ENCODE data around the gene ZNF532. TPM values are rescaled to one million over a fixed set of nuclear protein-coding genes. Genes with fewer than 3 reads are reported as not detected.

Gene ZNF532
- total RNA-seq, 1 experiment from 2014 or later = 258 TPM

GRCh38 chr18:58951986-58952702, 87.5 kb downstream of the ZNF532 start:
- Histone ChIP-seq H3K79me1 (ENCODE audit: insufficient read depth, low read depth, low read length, poor library complexity, severe bottlenecking) (peaks cover 12% of the 10 kb centered on the region), H3K4me2 (ENCODE audit: insufficient read depth, insufficient read length, low read length) (no peak overlapping the region), H2AK5ac (ENCODE audit: insufficient read length, low read length) (no peak overlapping the region), H3K14ac (ENCODE audit: insufficient read depth, low read length) (no peak overlapping the region), H3T11ph (ENCODE audit: low read length) (no peak overlapping the region), H3K27ac (ENCODE audit: insufficient read length, low read depth, low read length) (peak overlapping the region; percentile 45), H4K8ac (replicated peaks; ENCODE audit: insufficient read length, low read depth, low read length) (no peak overlapping the region), H3K9me3 (ENCODE audit: control insufficient read depth, low read depth, low read length) (no peaks in the 10 kb centered on the region), H3K23me2 (ENCODE audit: insufficient read length, low read depth, low read length, poor library complexity, severe bottlenecking) (no peaks in the 10 kb centered on the region), H2BK12ac (ENCODE audit: insufficient read length, low read depth, low read length) (no peak overlapping the region), H3K23ac (ENCODE audit: insufficient read length, low read depth, low read length) (no peak overlapping the region), H4K5ac (ENCODE audit: insufficient read length, low read depth, low read length) (no peak overlapping the region), H3K4me1 (ENCODE audit: insufficient read depth, low read length) (no peaks in the 10 kb centered on the region), H3K4ac (ENCODE audit: low read depth, low read length) (no peak overlapping the region), H4K91ac (ENCODE audit: insufficient read length, low read depth, low read length) (no peak overlapping the region), H3K27me3 (ENCODE audit: insufficient read depth, low read length) (no peaks in the 10 kb centered on the region), H3K79me2 (ENCODE audit: insufficient read depth, low read length) (no peaks in the 10 kb centered on the region), H2BK20ac (ENCODE audit: low read depth, low read length, poor library complexity, severe bottlenecking) (no peak overlapping the region), H2AFZ (ENCODE audit: low read length) (no peak overlapping the region), H3K9ac (ENCODE audit: extremely low read depth, insufficient read length, low read length) (no peak overlapping the region), H3K18ac (ENCODE audit: insufficient read length, low read depth, low read length) (no peak overlapping the region), H2BK120ac (ENCODE audit: low read depth, low read length, poor library complexity, severe bottlenecking) (no peak overlapping the region), H2BK5ac (ENCODE audit: insufficient read length, low read length) (no peak overlapping the region), H4K20me1 (ENCODE audit: control insufficient read depth, insufficient read depth, insufficient read length) (no peaks in the 10 kb centered on the region), H2BK15ac (ENCODE audit: low read depth, low read length) (no peak overlapping the region), H3K56ac (ENCODE audit: insufficient read length, low read depth, low read length) (no peak overlapping the region)
- WGBS (ENCODE audit: extremely low coverage, insufficient read length, low lambda C conversion rate) = no CpG with 5 or more reads among the region's 4 CpGs
- H3K4me1 Mint-ChIP-seq = 0 out of 4 replicates have a peak, but pooled peaks cover 0 to 3% of the 10 kb centered on the region in 2 experiments
- H3K4me3 Mint-ChIP-seq = no peak overlapping the region
- no peak for TF ChIP-seq CTCF (conservative IDR thresholded peaks at IDR 0.05)
- H3K27ac Mint-ChIP-seq = peak overlapping the region; percentile 7 to 76 (median 37); a peak in 5 of 7 replicates
- no peaks in the 10 kb centered on the region for H3K27me3 Mint-ChIP-seq (ENCODE audit: low read depth)
- peaks cover 41 to 88% (median 68%) of the 10 kb centered on the region in 3 experiments for H3K36me3 Mint-ChIP-seq (ENCODE audit: insufficient read depth in 1 of 3, low read depth in 3 of 3)
- DNase-seq = no peak
- no peaks in the 10 kb centered on the region for H3K9me3 Mint-ChIP-seq

Data from H9 (cell line).